HEK293 (cell line): Measurements from ENCODE around the gene CCL2.

Source experiments
- IKZF3 ChIP-seq: fragments of 450-650 bp; IDR thresholded peaks from 2 replicates; pipeline ENCODE4 v1.5.0; 2018; ENCODE audit warnings: missing biosample characterization, mild to moderate bottlenecking, missing genetic modification characterization, moderate library complexity
- ZBTB20 ChIP-seq: fragments of 450-650 bp; formaldehyde crosslinking; IDR thresholded peaks from 2 replicates; pipeline ENCODE4 v1.5.1; 2016; ENCODE audit warnings: missing biosample characterization, missing genetic modification characterization
- ZFP69B ChIP-seq: fragments of 450-650 bp; formaldehyde crosslinking; IDR thresholded peaks from 2 replicates; pipeline ENCODE4 v1.5.1; 2016; ENCODE audit warnings: missing biosample characterization, missing genetic modification characterization
- ZNF112 ChIP-seq: fragments of 450-650 bp; formaldehyde crosslinking; IDR thresholded peaks from 2 replicates; pipeline ENCODE4 v1.5.0; 2017; ENCODE audit warnings: missing biosample characterization, missing genetic modification characterization
- ZNF747 ChIP-seq: fragments of 450-650 bp; formaldehyde crosslinking; IDR thresholded peaks from 2 replicates; pipeline ENCODE4 v1.5.1; 2016; ENCODE audit warnings: missing biosample characterization, missing genetic modification characterization
- TF ChIP-seq, protein P1 (sequence below): fragments of 450-650 bp; formaldehyde crosslinking; IDR thresholded peaks from 2 replicates; pipeline ENCODE4 v1.5.1; 2016; ENCODE audit warnings: missing biosample characterization, missing genetic modification characterization
- TF ChIP-seq, protein P2 (sequence below): fragments of 450-650 bp; formaldehyde crosslinking; IDR thresholded peaks from 2 replicates; pipeline ENCODE4 v1.5.1; 2016; ENCODE audit warnings: missing biosample characterization, missing genetic modification characterization
- TF ChIP-seq, protein P3 (sequence below): fragments of 450-650 bp; formaldehyde crosslinking; IDR thresholded peaks from 2 replicates; pipeline ENCODE4 v1.5.1; 2016; ENCODE audit warnings: missing biosample characterization, missing genetic modification characterization, borderline replicate concordance
- TF ChIP-seq, protein P4 (sequence below): fragments of 450-650 bp; formaldehyde crosslinking; IDR thresholded peaks from 2 replicates; pipeline ENCODE4 v1.5.1; 2016; ENCODE audit warnings: missing biosample characterization, missing genetic modification characterization

DNA sequence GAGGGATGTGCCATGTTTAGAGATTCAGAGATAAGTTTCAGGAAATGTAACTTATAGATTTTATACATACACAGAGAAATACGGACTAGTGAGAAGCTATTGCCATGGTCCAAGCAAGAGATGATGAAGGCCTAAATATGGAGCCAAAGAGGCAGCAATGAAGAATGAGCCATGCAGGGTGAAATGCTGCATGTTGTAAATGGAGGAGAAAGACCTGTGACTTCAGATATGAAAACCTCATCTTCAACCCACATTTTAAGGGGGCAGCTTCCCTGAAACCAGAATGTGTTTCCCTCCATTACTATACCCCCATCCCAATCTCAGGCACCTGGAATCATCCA lies 2.9 kb downstream of the CCL2 start:
- TF ChIP-seq, protein P1, sequence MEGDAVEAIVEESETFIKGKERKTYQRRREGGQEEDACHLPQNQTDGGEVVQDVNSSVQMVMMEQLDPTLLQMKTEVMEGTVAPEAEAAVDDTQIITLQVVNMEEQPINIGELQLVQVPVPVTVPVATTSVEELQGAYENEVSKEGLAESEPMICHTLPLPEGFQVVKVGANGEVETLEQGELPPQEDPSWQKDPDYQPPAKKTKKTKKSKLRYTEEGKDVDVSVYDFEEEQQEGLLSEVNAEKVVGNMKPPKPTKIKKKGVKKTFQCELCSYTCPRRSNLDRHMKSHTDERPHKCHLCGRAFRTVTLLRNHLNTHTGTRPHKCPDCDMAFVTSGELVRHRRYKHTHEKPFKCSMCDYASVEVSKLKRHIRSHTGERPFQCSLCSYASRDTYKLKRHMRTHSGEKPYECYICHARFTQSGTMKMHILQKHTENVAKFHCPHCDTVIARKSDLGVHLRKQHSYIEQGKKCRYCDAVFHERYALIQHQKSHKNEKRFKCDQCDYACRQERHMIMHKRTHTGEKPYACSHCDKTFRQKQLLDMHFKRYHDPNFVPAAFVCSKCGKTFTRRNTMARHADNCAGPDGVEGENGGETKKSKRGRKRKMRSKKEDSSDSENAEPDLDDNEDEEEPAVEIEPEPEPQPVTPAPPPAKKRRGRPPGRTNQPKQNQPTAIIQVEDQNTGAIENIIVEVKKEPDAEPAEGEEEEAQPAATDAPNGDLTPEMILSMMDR = no peak
- TF ChIP-seq, protein P2, sequence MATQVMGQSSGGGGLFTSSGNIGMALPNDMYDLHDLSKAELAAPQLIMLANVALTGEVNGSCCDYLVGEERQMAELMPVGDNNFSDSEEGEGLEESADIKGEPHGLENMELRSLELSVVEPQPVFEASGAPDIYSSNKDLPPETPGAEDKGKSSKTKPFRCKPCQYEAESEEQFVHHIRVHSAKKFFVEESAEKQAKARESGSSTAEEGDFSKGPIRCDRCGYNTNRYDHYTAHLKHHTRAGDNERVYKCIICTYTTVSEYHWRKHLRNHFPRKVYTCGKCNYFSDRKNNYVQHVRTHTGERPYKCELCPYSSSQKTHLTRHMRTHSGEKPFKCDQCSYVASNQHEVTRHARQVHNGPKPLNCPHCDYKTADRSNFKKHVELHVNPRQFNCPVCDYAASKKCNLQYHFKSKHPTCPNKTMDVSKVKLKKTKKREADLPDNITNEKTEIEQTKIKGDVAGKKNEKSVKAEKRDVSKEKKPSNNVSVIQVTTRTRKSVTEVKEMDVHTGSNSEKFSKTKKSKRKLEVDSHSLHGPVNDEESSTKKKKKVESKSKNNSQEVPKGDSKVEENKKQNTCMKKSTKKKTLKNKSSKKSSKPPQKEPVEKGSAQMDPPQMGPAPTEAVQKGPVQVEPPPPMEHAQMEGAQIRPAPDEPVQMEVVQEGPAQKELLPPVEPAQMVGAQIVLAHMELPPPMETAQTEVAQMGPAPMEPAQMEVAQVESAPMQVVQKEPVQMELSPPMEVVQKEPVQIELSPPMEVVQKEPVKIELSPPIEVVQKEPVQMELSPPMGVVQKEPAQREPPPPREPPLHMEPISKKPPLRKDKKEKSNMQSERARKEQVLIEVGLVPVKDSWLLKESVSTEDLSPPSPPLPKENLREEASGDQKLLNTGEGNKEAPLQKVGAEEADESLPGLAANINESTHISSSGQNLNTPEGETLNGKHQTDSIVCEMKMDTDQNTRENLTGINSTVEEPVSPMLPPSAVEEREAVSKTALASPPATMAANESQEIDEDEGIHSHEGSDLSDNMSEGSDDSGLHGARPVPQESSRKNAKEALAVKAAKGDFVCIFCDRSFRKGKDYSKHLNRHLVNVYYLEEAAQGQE (tag by site-specific recombination) = no peak
- no peak for TF ChIP-seq IKZF3 (tag by site-specific recombination)
- TF ChIP-seq, protein P3, sequence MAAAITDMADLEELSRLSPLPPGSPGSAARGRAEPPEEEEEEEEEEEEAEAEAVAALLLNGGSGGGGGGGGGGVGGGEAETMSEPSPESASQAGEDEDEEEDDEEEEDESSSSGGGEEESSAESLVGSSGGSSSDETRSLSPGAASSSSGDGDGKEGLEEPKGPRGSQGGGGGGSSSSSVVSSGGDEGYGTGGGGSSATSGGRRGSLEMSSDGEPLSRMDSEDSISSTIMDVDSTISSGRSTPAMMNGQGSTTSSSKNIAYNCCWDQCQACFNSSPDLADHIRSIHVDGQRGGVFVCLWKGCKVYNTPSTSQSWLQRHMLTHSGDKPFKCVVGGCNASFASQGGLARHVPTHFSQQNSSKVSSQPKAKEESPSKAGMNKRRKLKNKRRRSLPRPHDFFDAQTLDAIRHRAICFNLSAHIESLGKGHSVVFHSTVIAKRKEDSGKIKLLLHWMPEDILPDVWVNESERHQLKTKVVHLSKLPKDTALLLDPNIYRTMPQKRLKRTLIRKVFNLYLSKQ (tag by site-specific recombination) = no peak
- TF ChIP-seq ZNF112 = no peak
- TF ChIP-seq, protein P4, sequence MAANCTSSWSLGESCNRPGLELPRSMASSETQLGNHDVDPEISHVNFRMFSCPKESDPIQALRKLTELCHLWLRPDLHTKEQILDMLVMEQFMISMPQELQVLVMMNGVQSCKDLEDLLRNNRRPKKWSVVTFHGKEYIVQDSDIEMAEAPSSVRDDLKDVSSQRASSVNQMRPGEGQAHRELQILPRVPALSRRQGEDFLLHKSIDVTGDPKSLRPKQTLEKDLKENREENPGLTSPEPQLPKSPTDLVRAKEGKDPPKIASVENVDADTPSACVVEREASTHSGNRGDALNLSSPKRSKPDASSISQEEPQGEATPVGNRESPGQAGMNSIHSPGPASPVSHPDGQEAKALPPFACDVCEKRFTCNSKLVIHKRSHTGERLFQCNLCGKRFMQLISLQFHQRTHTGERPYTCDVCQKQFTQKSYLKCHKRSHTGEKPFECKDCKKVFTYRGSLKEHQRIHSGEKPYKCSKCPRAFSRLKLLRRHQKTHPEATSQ (tag by site-specific recombination) = no peak
- no peak for TF ChIP-seq ZNF747 (tag by site-specific recombination)
- TF ChIP-seq ZFP69B (tag by site-specific recombination) = no peak
- no peak for TF ChIP-seq ZBTB20 (tag by site-specific recombination)
